IPS-11a (cell line): ENCODE data around the gene PCDHA6.
"Not testable (repeated sequence)": the region's sequence is repeated elsewhere in the genome, so short reads cannot be mapped to it uniquely, and the experiment has no call there.

Experiments
- H3K4me3 ChIP-seq: one replicate; pipeline ENCODE4 v1.5.1; 2013; ENCODE audit warnings: low read depth, low read length, control low read depth

PCDHA6 gene

GRCh38 chr5:140857177-140857986 is 29.6 kb downstream of the PCDHA6 start:
- H3K4me3 ChIP-seq: no peak overlapping the region

GRCh38 chr5:140857987-140858240 is 30.2 kb downstream of the PCDHA6 start:
- no peak overlapping the region for H3K4me3 ChIP-seq

GRCh38 chr5:140862441-140863295 is 34.9 kb downstream of the PCDHA6 start:
- no peak overlapping the region for H3K4me3 ChIP-seq

- H3K4me3 ChIP-seq: peak within 1 kb of the TSS; percentile 55
Measured at GRCh38 chr5:140868721-140869554, 41.2 kb downstream of the PCDHA6 start, which contains the start of gene PCDHA11. TSS of gene PCDHA11 (plus strand) at chr5:140868957. CDS start at chr5:140869104, 147 bp downstream.

- H3K4me3 ChIP-seq: no peak overlapping the region
Measured at GRCh38 chr5:140869555-140869886, 41.8 kb downstream of the PCDHA6 start.

- H3K4me3 ChIP-seq: no peak overlapping the region
Measured at GRCh38 chr5:140870221-140871201, 42.8 kb downstream of the PCDHA6 start.

GRCh38 chr5:140875085-140876065 is 47.6 kb downstream of the PCDHA6 start, which contains the start of gene PCDHA12:
TSS of gene PCDHA12 (plus strand) at chr5:140875308. CDS start at chr5:140875473, 165 bp downstream.
- peak within 1 kb of the TSS; percentile 73 for H3K4me3 ChIP-seq

GRCh38 chr5:140876541-140877261 is 48.9 kb downstream of the PCDHA6 start:
- not testable (repeated sequence) for H3K4me3 ChIP-seq

GRCh38 chr5:140877262-140877581 is 49.5 kb downstream of the PCDHA6 start:
- no peak overlapping the region for H3K4me3 ChIP-seq
